PC-9 (cell line): ENCODE data around the gene CALML5. TPM values are rescaled to one million over a fixed set of nuclear protein-coding genes. Genes with fewer than 3 reads are reported as not detected.

Source experiments
- BruUV-seq: library from RNA; stranded (reverse); fragments of 400-500 nt; replicated peaks from 2 replicates; lab custom pipeline; 2021; lab: Mats Ljungman, UMichigan
- CTCF ChIA-PET: fragments of 300-600 bp; sonication (Branson Sonifier 250); formaldehyde crosslinking; loops from one replicate; lab custom pipeline; 2022; ENCODE audit warnings: antibody characterized with exemption; lab: Charles Lee
- POLR2A ChIA-PET: fragments of 300-600 bp; sonication (Branson Sonifier 250); formaldehyde crosslinking; loops from one replicate; lab custom pipeline; 2022; ENCODE audit warnings: antibody characterized with exemption; ENCODE audit not compliant: unreplicated experiment; lab: Charles Lee
- DNase-seq, 2 experiments: peaks; one replicate each; pipeline versions ENCODE4 v3.0.0 to v3.0.0-alpha.2; 2015 to 2022; ENCODE audit warnings: mixed read lengths in 1 of 2
- H2AFZ ChIP-seq: fragments of 200-600 bp; sonication (generic); 2 replicates; pipeline ENCODE4 v1.8.1; 2017; ENCODE audit warnings: antibody characterized with exemption
- H3F3A ChIP-seq: fragments of 200-600 bp; sonication (generic); 2 replicates; pipeline ENCODE4 v1.8.1; 2017; ENCODE audit warnings: antibody characterized with exemption, mild to moderate bottlenecking, low read depth; ENCODE audit not compliant: insufficient read depth
- H3K27ac ChIP-seq: fragments of 200-600 bp; sonication (generic); 2 replicates; pipeline ENCODE4 v1.6.1; 2016; ENCODE audit warnings: mixed run types
- H3K27me3 ChIP-seq: fragments of 200-600 bp; sonication (generic); 2 replicates; pipeline ENCODE4 v1.6.1; 2016; ENCODE audit warnings: low read depth, mixed run types; ENCODE audit not compliant: insufficient read depth
- H3K36me3 ChIP-seq: fragments of 200-600 bp; sonication (generic); 2 replicates; pipeline ENCODE4 v1.6.1; 2016; ENCODE audit warnings: low read depth, mixed run types
- H3K4me1 ChIP-seq: fragments of 200-600 bp; sonication (generic); replicated peaks from 2 replicates; pipeline ENCODE4 v1.6.1; 2016; ENCODE audit warnings: mixed run types; ENCODE audit not compliant: insufficient read depth
- H3K4me2 ChIP-seq: fragments of 200-600 bp; sonication (generic); 2 replicates; pipeline ENCODE4 v1.6.1; 2017; ENCODE audit warnings: mixed run types
- H3K4me3 ChIP-seq: fragments of 200-600 bp; sonication (generic); 2 replicates; pipeline ENCODE4 v1.6.1; 2016; ENCODE audit warnings: mixed run types
- H3K79me2 ChIP-seq: fragments of 200-600 bp; sonication (generic); 2 replicates; pipeline ENCODE4 v1.6.1; 2017; ENCODE audit warnings: low read depth, mixed run types
- H3K9me2 ChIP-seq: fragments of 200-600 bp; sonication (generic); 2 replicates; pipeline ENCODE4 v1.8.1; 2017; ENCODE audit warnings: mild to moderate bottlenecking; ENCODE audit not compliant: insufficient read depth
- H3K9me3 ChIP-seq: fragments of 200-600 bp; sonication (generic); 2 replicates; pipeline ENCODE4 v1.8.1; 2016; ENCODE audit warnings: low read depth; ENCODE audit not compliant: insufficient read depth
- H4K20me1 ChIP-seq: fragments of 200-600 bp; sonication (generic); 2 replicates; pipeline ENCODE4 v1.8.1; 2017; ENCODE audit not compliant: insufficient read depth
- CTCF ChIP-seq: fragments of 200-600 bp; sonication (generic); conservative IDR thresholded peaks from 2 replicates; pipeline ENCODE4 v1.6.1; 2017; ENCODE audit warnings: mixed run types, antibody characterized with exemption, mild to moderate bottlenecking, moderate library complexity
- EZH2 ChIP-seq: fragments of 200-600 bp; sonication (generic); IDR thresholded peaks from 2 replicates; pipeline ENCODE4 v1.8.0; 2017; ENCODE audit warnings: antibody characterized with exemption, low read depth
- intact Hi-C: fragments of 100-400 bp; cut with micrococcal nuclease; formaldehyde crosslinking; loops from one replicate; pipeline ENCODE4 v1.10.0; 2022; ENCODE audit not compliant: unreplicated experiment
- total RNA-seq: library from RNA; stranded (reverse); gene quantifications from 2 replicates; pipeline ENCODE4 v1.2.3, GENCODE V29; 2021

CALML5 gene
- total RNA-seq, 1 experiment from 2014 or later: 3.0 TPM

GRCh38 chr10:5508161-5508604 is 8.8 kb upstream of the CALML5 start:
- no peaks in the 10 kb centered on the region for H3K36me3 ChIP-seq
- H3K79me2 ChIP-seq: no peaks in the 10 kb centered on the region
- no peaks in the 10 kb centered on the region for H3F3A ChIP-seq
- DNase-seq: no peak
- no peak overlapping the region for H2AFZ ChIP-seq
- BruUV-seq: no TSS peak
- H3K4me3 ChIP-seq: no peak overlapping the region
- H3K9me2 ChIP-seq: no peaks in the 10 kb centered on the region
- ChIA-PET CTCF (no interaction called here), POLR2A (no interaction called here)
- no peak overlapping the region for H3K27ac ChIP-seq
- no peaks in the 10 kb centered on the region for H4K20me1 ChIP-seq
- H3K4me1 ChIP-seq: peaks cover 25% of the 10 kb centered on the region
- H3K27me3 ChIP-seq: no peaks in the 10 kb centered on the region
- H3K9me3 ChIP-seq: no peaks in the 10 kb centered on the region
- TF ChIP-seq EZH2: no peak
- TF ChIP-seq CTCF: no peak
- H3K4me2 ChIP-seq: no peak overlapping the region
- intact Hi-C loops: no loop called here

GRCh38 chr10:5507649-5508131 is 8.3 kb upstream of the CALML5 start:
- Histone ChIP-seq H3K9me3 (no peaks in the 10 kb centered on the region), H3K27me3 (no peaks in the 10 kb centered on the region), H3K4me3 (no peak overlapping the region), H3K79me2 (no peaks in the 10 kb centered on the region), H3K4me1 (peaks cover 30% of the 10 kb centered on the region), H3K36me3 (no peaks in the 10 kb centered on the region), H3K27ac (no peak overlapping the region), H3K4me2 (no peak overlapping the region), H3F3A (no peaks in the 10 kb centered on the region), H2AFZ (no peak overlapping the region), H4K20me1 (no peaks in the 10 kb centered on the region), H3K9me2 (no peaks in the 10 kb centered on the region)
- no peak for TF ChIP-seq CTCF
- no peak for TF ChIP-seq EZH2
- CTCF ChIA-PET: no interaction called here
- POLR2A ChIA-PET: no interaction called here
- intact Hi-C loops: no loop called here
- BruUV-seq: no TSS peak
- no peak for DNase-seq

GRCh38 chr10:5506751-5507648 is 7.6 kb upstream of the CALML5 start:
- ChIA-PET POLR2A (interaction anchor here (0.6 kb wide), 1 partner anchor 36 kb away, joined by 5 read pairs; no protein-coding TSS in a partner anchor), CTCF (no interaction called here)
- Histone ChIP-seq H4K20me1 (no peaks in the 10 kb centered on the region), H3K79me2 (no peaks in the 10 kb centered on the region), H3F3A (no peaks in the 10 kb centered on the region), H3K27me3 (no peaks in the 10 kb centered on the region), H2AFZ (no peak overlapping the region), H3K4me2 (no peak overlapping the region), H3K27ac (no peak overlapping the region), H3K9me2 (no peaks in the 10 kb centered on the region), H3K4me3 (no peak overlapping the region), H3K9me3 (no peaks in the 10 kb centered on the region), H3K36me3 (no peaks in the 10 kb centered on the region), H3K4me1 (peaks cover 37% of the 10 kb centered on the region)
- no TSS peak for BruUV-seq
- TF ChIP-seq EZH2: no peak
- no peak for TF ChIP-seq CTCF
- DNase-seq: no peak
- intact Hi-C loops: no loop called here
